SHP77 (cell line): ENCODE measurements around the gene PHF20.
"Not testable (repeated sequence)": the region's sequence is repeated elsewhere in the genome, so short reads cannot be mapped to it uniquely, and the experiment has no call there.

Source experiments
- DNase-seq, 2 experiments: peaks; one replicate each; lab custom pipeline; 2025; lab: John Stamatoyannopoulos, UW

Gene PHF20

DNA sequence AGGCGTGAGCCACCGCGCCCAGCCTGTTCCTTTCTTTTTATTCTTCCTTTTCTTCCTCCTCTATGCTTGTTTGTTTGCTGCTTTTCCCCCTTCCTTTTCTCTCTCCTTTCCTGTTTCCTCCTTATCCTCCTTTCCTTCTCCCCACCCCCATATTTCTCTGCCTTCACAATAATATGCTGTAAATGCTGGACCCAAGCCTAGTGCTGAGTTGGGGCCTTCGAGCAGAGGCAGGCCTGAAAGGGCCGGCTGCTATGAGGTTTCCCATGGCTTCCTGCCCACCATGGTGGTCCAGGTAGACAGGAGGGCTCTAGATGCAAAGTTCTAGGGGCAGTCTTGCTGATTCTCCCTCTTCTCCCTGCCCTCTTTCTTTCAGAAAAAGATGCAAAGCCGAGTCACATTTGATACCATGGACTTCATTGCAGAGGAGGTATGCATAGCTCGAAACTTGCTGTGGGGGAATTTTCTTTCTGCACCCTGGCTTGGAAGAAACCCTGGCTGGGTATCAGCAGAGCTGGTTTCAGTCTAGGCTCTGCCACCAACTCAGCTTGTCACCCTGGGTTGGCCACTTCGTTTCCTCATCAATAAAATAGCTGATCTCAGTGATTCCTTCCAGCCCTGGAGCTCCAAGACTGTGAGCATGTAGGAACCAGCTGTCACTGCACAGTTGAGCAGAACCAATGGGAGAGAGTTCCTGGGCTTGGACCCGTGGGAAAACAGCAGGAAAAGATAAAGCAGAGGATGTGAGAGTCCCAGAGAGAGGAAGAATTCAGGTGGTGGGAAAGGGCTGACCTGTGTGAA lies 204.0 kb downstream of the PHF20 start:
- DNase-seq: no peak

DNA sequence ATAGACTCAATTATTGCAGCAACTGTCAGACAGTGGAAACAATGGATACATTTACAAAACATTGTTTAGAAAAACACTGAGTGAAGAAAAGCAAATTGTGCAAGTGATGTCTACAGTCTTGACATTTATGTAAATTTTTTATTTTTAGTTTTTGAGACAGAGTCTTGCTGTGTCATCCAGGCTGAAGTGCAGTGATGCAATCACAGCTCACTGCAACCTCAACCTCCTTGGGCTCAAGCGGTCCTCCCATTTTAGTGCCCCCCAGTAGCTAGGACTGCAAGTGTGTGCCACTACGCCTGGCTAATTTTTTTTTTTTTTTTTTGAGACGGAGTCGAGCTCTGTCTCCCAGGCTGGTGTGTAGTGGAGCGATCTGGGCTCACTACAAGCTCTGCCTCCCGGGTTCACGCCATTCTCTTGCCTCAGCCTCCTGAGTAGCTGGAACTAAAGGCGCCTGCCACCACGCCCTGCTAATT lies 206.3 kb downstream of the PHF20 start:
- no peak for DNase-seq

DNA sequence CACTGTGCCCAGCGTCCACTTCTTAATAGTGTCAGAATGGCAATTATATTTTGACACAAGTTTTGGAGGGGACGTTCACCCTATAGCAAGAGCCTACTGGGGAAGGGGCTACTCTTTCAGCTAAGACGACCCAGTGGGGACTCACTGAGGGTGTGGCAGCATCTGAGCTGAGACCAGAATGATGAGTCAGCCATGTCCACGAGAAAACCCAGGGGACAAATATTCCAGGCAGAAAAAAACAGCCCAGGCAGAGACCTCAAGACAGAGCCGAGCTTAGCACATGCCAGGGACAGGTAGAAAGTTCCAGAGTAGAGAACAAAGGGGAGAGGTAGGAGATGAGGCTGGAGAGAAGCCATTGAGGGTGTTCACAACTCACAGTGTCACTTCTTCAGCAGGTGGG lies 207.7 kb downstream of the PHF20 start:
- DNase-seq: no peak

DNA sequence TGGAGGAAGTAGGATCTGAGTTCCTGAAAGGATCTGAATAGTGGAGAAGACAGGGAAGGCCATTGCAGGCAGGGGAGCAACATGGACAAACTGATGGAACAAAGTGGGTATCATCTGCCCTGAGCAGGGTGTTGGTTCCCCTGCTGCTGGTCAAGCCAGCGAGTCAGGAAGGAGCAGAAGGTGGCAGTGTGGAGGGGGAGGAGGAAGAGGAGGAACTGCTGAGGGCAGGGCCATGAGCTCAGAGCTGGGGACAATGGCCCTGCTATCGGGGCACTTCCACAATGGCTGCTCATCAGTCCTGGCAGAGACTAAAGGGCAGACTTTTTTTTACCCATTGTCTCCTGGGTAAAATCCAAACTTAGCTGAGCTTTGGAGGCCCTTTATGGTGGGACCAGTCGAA lies 210.2 kb downstream of the PHF20 start:
- DNase-seq: no peak

DNA sequence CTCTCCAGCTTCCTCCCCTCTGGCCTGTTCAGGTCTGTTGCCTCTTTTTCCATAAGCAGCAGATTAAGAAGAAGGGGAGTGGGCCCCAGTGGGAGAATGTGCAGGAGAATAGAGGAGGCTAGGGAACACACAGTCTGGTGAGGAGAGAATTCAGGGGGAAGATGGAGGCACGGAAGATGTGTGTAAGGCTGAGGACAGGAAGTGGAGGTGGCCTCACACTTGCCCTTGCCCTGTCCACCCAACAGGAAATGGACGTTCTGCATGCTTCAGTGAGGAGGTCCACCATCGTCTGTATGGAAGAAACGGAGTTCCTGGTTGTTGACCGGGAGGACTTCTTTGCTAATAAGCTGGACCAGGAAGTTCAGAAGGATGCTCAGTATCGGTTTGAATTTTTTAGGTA lies 212.6 kb downstream of the PHF20 start:
- no peak for DNase-seq

DNA sequence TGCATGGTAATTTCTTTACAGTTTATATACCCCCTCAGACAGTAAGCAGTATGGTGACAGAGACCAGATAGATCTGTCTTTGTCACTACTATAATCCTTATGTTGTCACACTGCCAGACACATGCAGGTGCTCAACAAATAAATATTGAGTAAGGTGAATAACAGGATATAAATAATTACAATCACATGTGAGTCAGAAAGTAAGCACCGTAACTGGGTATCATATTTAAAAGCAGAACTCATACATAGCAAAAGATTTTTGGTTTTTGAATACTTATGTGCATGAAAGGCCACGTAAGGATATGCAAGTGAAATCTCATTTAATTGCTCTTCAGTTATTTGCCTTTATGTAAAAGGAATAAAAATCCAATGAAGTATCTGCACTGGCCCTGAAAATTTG lies 214.0 kb downstream of the PHF20 start:
- DNase-seq: no peak

DNA sequence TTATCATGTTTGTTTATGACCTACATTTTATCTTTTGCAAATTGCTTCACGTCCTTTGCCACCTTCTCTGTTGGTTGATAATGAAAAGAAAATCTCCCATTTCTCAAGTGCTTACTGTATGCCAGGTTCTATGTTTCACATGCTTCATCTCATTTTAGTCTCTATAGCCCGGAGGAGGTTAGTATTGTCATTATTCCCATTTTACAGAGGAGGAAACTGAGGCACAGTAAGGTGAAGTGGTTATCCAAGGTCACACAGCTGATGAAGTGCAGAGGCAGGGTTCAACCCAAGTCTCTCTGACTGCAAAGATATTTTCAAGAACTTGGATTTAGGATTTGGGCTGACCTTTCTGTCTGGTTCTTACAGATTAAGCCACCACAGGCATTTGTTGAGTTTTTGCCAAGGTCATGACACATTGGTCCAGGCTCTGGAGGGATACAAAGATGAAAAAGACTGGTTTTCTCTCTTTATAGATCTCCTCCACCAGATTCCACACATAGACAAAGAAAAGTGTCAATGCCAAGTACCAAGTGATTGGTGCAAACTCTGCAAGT lies 217.2 kb downstream of the PHF20 start:
- DNase-seq: no peak

DNA sequence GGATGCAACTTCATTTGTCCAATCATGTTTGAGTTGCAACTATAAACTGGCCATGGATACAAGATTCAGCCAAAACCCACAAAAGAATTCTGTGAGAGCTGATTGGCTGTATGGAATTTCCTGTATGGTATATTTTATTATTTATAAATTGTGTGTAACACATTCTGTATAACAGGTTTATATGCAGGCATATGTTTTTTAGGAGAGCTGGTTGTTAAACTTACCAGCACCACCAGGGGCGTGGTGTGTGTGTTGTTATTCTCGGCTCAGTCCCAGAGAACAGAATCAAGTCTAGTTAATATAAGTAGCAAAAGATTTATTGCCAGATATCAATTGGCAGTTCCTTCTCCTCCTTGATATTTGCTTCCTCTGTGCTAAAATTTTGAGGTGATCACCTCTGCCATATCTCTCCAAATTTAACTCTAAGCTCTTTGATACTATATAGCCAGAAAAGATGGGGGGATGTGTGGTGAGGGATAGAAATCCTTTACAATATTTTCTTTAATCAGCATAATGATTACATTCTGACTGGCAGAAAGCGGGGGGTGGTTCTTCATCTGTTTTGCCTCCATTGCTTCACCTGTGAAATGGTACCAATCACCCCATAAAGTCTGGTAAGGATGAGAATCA lies 219.4 kb downstream of the PHF20 start:
- peak in 1 of 2 experiments; percentile 14 for DNase-seq

DNA sequence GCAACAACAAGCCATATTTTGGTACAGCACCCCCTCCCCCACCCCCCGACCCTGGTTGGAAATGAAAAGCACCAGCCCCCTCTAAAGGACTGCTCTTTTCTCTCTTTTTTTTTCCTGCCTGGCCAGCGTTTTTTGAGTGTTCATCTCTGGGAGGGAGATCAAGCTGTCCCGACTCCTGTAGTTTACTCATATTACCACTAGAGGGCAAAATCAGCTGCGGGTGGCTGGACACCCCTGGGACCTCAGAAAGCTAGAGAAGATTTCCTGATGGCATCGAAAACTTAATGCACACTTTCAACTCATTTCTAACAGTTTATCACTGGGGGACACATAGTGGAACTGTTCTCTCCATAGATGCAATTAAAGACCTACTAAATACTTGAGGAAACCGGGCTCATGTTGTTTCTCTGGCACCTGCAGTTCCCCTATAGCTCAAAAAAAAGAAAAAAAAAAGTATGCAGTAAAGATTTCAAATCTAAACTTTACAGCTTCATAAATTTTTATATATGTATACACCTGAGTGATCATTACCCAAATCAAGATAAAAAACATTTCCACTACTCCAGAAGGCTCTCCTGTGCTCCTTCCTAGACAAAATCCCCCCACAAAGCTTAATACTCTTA lies 221.0 kb downstream of the PHF20 start:
- peak; percentile 38 to 42 for DNase-seq

DNA sequence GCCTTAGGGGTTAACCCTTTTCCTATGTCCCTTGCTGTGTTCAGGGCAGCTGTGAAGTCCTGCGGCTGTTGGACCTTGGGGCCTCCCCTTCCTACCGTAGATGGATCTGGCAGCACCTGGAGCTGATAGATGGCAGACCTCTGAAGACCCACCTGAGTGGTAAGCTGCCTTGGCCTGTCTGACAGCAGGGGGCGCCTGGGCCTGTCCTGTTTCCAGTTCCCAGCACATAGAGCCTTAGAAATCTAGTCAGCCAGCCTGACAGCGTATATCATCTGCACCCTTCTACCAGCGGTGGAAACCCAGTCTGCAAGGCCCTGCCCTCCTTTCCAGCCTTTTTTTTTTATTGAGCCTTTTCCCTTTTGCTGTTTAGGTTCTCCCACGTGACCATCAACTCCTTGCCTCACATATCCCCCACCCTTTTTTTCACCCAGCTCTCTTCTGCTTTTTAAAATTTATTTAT lies 223.2 kb downstream of the PHF20 start:
- peak; percentile 77 for DNase-seq

DNA sequence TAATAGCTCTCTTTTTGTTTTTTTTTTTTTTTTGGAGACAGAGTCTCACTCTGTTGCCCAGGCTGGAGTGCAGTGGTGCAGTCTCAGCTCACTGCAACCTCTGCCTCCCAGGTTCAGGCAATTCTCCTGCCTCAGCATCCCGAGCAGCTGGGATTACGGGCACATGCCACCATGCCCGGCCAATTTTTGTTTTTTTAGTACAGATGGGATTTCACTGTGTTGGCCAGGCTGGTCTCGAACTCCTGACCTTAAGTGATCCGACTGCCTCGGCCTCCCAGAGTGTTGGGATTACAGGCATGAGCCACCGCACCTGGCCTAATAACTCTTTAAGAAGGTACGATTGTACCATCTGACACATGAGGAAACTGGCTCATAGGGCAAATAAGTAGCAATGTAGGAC lies 224.7 kb downstream of the PHF20 start:
- DNase-seq: not testable (repeated sequence)
